ENCODE data around the gene ECSIT. TPM values are rescaled to one million over a fixed set of nuclear protein-coding genes. Genes with fewer than 3 reads are reported as not detected.
"Not testable (repeated sequence)": the region's sequence is repeated elsewhere in the genome, so short reads cannot be mapped to it uniquely, and the experiment has no call there.

The ECSIT gene
- total RNA-seq, 4 donors from 2014 or later = 40.4 to 65.7 (median 57.8) TPM

- Histone ChIP-seq H3K36me3 (no peaks in the 10 kb centered on the region), H3K9me3 (no peaks in the 10 kb centered on the region), H3K4me1 (no peaks in the 10 kb centered on the region), H3K27me3 (no peaks in the 10 kb centered on the region), H3K27ac (no peak overlapping the region), H3K4me3 (no peak overlapping the region)
- no peak for TF ChIP-seq EP300 (IDR thresholded peaks at IDR 0.05)
- TF ChIP-seq CTCF (IDR thresholded peaks at IDR 0.05) = no peak
- no peak for TF ChIP-seq POLR2AphosphoS5 (IDR thresholded peaks at IDR 0.05)
- TF ChIP-seq POLR2A (IDR thresholded peaks at IDR 0.05) = no peak
- 67% methylated on average over 5 of the region's 5 CpGs for WGBS
- no peak for DNase-seq (ENCODE audit: low spot score in 2 of 2)
Observed at GRCh38 chr19:11570039-11570462, 41.1 kb upstream of the ECSIT start.

GRCh38 chr19:11566164-11566563 lies 37.2 kb upstream of the ECSIT start:
- Histone ChIP-seq H3K4me1 (no peaks in the 10 kb centered on the region), H3K27ac (no peak overlapping the region), H3K4me3 (no peak overlapping the region), H3K9me3 (no peaks in the 10 kb centered on the region), H3K36me3 (no peaks in the 10 kb centered on the region), H3K27me3 (no peaks in the 10 kb centered on the region)
- no peak for DNase-seq (ENCODE audit: low spot score in 2 of 2)
- 66% methylated on average over 2 of the region's 2 CpGs for WGBS
- no peak for TF ChIP-seq CTCF (IDR thresholded peaks at IDR 0.05)
- TF ChIP-seq EP300 (IDR thresholded peaks at IDR 0.05) = no peak
- TF ChIP-seq POLR2A (IDR thresholded peaks at IDR 0.05) = no peak
- no peak for TF ChIP-seq POLR2AphosphoS5 (IDR thresholded peaks at IDR 0.05)

GRCh38 chr19:11565649-11565980 lies 36.7 kb upstream of the ECSIT start:
- not testable (repeated sequence) for H3K9me3 ChIP-seq; DNase-seq (ENCODE audit: low spot score in 2 of 2); H3K36me3 ChIP-seq; H3K27ac ChIP-seq; H3K4me3 ChIP-seq; H3K27me3 ChIP-seq; H3K4me1 ChIP-seq
- WGBS = 82% methylated on average over 5 of the region's 5 CpGs

- H3K36me3 ChIP-seq; H3K9me3 ChIP-seq; H3K4me3 ChIP-seq; DNase-seq (ENCODE audit: low spot score in 2 of 2); H3K27me3 ChIP-seq; H3K27ac ChIP-seq: not testable (repeated sequence)
- peaks cover 11% of the 10 kb centered on the region for H3K4me1 ChIP-seq
- 81% methylated on average over 6 of the region's 6 CpGs for WGBS
Observed at GRCh38 chr19:11564082-11564807, 35.3 kb upstream of the ECSIT start.

- no peaks in the 10 kb centered on the region for H3K36me3 ChIP-seq
- H3K4me3 ChIP-seq = no peak overlapping the region
- no peaks in the 10 kb centered on the region for H3K9me3 ChIP-seq
- no peaks in the 10 kb centered on the region for H3K27me3 ChIP-seq
- H3K27ac ChIP-seq = no peak overlapping the region
- 86% methylated on average over 8 of the region's 8 CpGs for WGBS
- H3K4me1 ChIP-seq = peaks cover 13% of the 10 kb centered on the region
- no peak for TF ChIP-seq POLR2A (IDR thresholded peaks at IDR 0.05)
- no peak for TF ChIP-seq EP300 (IDR thresholded peaks at IDR 0.05)
- no peak for TF ChIP-seq CTCF (IDR thresholded peaks at IDR 0.05)
- TF ChIP-seq POLR2AphosphoS5 (IDR thresholded peaks at IDR 0.05) = no peak
- DNase-seq (ENCODE audit: low spot score in 2 of 2) = no peak
Observed at GRCh38 chr19:11563532-11563931, 34.6 kb upstream of the ECSIT start.

GRCh38 chr19:11560404-11561051 lies 31.6 kb upstream of the ECSIT start:
- no peak for DNase-seq (ENCODE audit: low spot score in 2 of 2)
- Histone ChIP-seq H3K4me1 (peaks cover 28% of the 10 kb centered on the region), H3K36me3 (peaks cover 6% of the 10 kb centered on the region), H3K4me3 (peak overlapping the region; percentile 83), H3K27me3 (no peaks in the 10 kb centered on the region), H3K27ac (no peak overlapping the region), H3K9me3 (no peaks in the 10 kb centered on the region)
- no peak for TF ChIP-seq EP300 (IDR thresholded peaks at IDR 0.05)
- peak; percentile 28 to 46 for TF ChIP-seq CTCF (IDR thresholded peaks at IDR 0.05)
- WGBS = 16% methylated on average over 9 of the region's 9 CpGs

Measured in suprapubic skin (tissue), 4 donors.